ENCODE results near the gene TAS1R1.

TAS1R1 gene

DNA sequence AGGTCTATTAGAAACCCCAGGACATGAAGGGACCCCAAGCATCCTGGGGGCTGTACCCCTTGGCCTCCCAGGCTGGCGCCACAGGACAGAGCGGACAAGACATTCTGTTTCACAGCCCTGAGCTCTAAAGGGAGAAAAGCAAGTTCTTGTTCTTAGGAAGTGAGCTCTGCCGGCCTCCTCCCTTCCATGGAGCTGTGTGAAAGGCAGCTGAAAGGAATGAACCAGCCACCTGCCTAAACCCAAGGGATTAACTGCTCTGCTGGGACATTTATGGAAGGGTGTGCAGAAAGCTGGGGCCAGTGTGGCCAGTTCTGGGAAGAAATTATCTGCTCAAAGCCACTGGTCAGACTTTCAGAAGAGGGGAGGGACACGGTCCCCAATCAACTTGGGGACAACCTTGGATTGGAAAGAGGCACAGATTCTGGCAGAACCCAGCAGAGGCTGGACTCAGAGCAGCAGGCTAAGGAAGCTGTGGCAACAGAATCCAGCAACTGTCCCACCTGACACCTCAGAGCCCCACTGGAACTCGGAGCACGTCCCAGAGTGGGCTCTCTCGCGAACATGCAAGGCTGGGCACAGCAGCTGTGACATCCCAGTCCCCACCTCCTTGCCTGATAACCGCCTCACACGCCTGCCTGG, 45.4 kb downstream of the TAS1R1 start:
- Histone ChIP-seq H3K27ac (ENCODE audit: poor library complexity, severe bottlenecking) (peak overlapping the region; percentile 85), H3K4me3 (ENCODE audit: severe bottlenecking) (peak overlapping the region; percentile 52), H3K36me3 (ENCODE audit: low read depth) (peaks cover 43% of the 10 kb centered on the region), H3K9me3 (ENCODE audit: severe bottlenecking) (no peaks in the 10 kb centered on the region), H3K4me1 (ENCODE audit: insufficient read depth, poor library complexity, severe bottlenecking) (peaks cover 25% of the 10 kb centered on the region), H3K27me3 (ENCODE audit: insufficient read depth, poor library complexity, severe bottlenecking) (no peaks in the 10 kb centered on the region)
- ATAC-seq (ENCODE audit: low read depth) = no peak
- TF ChIP-seq, protein P1, sequence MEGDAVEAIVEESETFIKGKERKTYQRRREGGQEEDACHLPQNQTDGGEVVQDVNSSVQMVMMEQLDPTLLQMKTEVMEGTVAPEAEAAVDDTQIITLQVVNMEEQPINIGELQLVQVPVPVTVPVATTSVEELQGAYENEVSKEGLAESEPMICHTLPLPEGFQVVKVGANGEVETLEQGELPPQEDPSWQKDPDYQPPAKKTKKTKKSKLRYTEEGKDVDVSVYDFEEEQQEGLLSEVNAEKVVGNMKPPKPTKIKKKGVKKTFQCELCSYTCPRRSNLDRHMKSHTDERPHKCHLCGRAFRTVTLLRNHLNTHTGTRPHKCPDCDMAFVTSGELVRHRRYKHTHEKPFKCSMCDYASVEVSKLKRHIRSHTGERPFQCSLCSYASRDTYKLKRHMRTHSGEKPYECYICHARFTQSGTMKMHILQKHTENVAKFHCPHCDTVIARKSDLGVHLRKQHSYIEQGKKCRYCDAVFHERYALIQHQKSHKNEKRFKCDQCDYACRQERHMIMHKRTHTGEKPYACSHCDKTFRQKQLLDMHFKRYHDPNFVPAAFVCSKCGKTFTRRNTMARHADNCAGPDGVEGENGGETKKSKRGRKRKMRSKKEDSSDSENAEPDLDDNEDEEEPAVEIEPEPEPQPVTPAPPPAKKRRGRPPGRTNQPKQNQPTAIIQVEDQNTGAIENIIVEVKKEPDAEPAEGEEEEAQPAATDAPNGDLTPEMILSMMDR (IDR thresholded peaks at IDR 0.05; ENCODE audit: poor library complexity, severe bottlenecking) = no peak
- DNase-seq (ENCODE audit: low spot score) = no peak

DNA sequence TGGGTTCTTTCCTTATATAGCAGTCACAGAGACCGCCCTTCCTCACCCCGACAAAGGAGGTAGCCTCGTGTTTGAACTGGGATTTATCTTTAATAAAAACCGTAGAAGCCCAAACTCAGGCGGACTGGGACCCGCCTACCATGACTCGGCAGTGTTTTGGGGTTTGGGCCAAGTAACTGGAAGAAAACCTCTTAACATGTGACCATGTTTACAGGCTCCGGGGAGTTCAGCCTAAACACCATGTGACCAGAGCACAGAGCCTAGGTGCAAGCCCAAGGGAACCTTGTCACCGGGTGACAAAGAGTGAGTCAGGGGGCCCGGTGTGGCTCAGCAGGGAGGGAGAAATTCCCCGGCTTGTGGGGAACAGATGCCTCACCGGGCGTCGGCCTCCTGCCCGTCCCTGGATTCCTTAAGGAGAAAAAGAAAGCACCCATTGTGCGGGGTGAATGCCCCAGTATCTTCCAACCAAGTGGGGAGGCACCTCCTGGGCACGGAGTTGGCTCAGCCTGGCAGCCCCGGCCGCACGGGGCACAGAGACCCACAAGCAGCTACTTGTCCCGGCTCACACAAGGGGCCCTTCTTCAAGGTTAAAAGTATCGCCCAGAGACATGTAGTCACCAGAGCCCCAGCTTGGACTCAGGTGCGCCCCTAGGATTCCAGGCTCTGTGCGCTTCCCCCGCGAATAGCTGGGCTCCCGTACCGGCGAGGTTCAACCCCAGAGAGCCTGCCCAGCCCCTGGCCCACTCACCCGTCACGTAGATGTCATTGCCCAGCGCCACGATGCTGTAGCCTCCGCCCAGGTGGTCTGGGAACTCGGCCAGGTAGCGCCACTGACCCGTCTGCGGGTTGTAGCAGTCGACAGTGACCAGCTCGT, 46.2 kb downstream of the TAS1R1 start:
- Histone ChIP-seq H3K27ac (ENCODE audit: poor library complexity, severe bottlenecking) (peak overlapping the region; percentile 85), H3K4me1 (ENCODE audit: insufficient read depth, poor library complexity, severe bottlenecking) (peaks cover 25% of the 10 kb centered on the region), H3K27me3 (ENCODE audit: insufficient read depth, poor library complexity, severe bottlenecking) (no peaks in the 10 kb centered on the region), H3K4me3 (ENCODE audit: severe bottlenecking) (peak overlapping the region; percentile 52), H3K36me3 (ENCODE audit: low read depth) (peaks cover 35% of the 10 kb centered on the region), H3K9me3 (ENCODE audit: severe bottlenecking) (no peaks in the 10 kb centered on the region)
- ATAC-seq (ENCODE audit: low read depth) (peak; percentile 57), DNase-seq (ENCODE audit: low spot score) (peak; percentile 92)
- TF ChIP-seq, protein P1 (IDR thresholded peaks at IDR 0.05; ENCODE audit: poor library complexity, severe bottlenecking) = no peak

DNA sequence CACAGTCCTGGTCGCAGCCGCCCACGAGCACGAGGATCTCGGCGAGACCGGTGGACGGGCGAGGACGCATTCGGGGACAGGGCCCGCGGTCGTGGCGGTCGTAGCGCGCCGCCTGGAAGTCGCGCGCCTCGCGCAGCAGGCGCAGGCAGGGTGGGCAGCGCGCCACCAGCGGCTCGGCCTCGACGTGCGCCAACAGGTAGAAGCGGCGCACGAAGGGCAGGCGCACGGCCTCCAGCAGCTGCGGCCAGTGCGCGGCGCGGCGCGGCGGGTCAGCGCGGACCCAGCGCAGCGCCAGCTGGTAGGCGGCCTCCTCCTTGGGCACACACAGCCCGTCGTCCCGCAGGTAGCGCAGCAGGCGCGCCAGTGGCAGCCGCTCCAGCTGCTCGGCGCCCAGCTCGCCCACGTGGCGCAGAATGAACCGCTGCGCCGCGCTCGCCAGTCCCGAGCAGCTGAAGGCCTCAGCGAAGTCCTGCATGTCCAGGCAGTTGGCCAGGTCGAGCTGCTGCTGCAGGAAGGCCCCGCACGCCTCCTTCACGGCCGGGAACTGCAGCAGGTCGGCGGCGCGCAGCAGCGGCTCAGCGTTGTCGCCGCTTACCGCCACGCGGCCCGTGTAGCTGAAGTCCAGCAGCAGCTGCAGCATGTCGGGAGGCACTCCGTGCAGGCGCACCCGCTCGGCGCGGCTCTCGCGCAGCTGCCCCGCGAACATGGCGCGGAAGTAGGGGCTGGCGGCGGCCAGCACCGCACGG, 47.0 kb downstream of the TAS1R1 start:
- TF ChIP-seq, protein P1 (IDR thresholded peaks at IDR 0.05; ENCODE audit: poor library complexity, severe bottlenecking) = peak; percentile 17

DNA sequence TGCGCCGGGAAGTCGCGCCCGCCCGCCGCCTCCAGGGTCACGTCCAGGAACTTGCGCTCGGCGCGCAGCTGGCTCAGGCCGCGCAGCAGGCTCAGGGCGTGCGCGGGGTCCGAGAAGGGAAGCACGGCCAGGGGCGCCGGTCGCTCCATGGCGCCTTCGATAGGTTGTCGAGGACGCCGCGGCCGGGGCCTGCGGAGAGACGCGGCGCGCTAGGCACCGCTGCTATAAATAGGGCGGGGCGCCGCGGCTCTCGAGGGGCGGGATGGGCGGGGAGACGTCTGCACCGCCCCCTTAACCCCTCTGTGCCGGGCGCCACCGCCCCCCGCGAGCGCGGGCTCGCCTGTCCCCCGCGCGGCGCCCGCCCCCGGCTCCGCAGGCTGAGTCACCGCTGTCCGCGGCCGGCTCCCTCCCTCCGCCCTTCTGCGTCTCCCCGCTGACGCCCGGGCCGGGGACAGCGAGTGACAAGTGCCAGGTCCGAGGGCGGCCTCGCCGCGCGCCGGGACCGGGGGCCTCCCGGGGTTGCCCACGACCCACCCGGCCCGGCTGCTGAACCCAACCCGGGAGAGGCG, 47.6 kb downstream of the TAS1R1 start, which contains the start of gene KLHL21:
TSS of gene KLHL21 (minus strand) at position 201 of the 569 bp plus-strand sequence. CDS start at position 149, 52 bp downstream.
- ATAC-seq (ENCODE audit: low read depth) = peak; percentile 36
- H3K36me3 ChIP-seq (ENCODE audit: low read depth) = peaks cover 20% of the 10 kb centered on the region
- no peaks in the 10 kb centered on the region for H3K9me3 ChIP-seq (ENCODE audit: severe bottlenecking)
- H3K27ac ChIP-seq (ENCODE audit: poor library complexity, severe bottlenecking) = peak within 1 kb of the TSS; percentile 85
- peak; percentile 83 for DNase-seq (ENCODE audit: low spot score)
- H3K27me3 ChIP-seq (ENCODE audit: insufficient read depth, poor library complexity, severe bottlenecking) = no peaks in the 10 kb centered on the region
- peaks cover 25% of the 10 kb centered on the region for H3K4me1 ChIP-seq (ENCODE audit: insufficient read depth, poor library complexity, severe bottlenecking)
- TF ChIP-seq, protein P1 (IDR thresholded peaks at IDR 0.05; ENCODE audit: poor library complexity, severe bottlenecking) = no peak
- peak within 1 kb of the TSS; percentile 52 for H3K4me3 ChIP-seq (ENCODE audit: severe bottlenecking)

More for the DNA sequence above, 47.0 kb downstream of the TAS1R1 start:
- peaks cover 27% of the 10 kb centered on the region for H3K36me3 ChIP-seq (ENCODE audit: low read depth)
- no peaks in the 10 kb centered on the region for H3K9me3 ChIP-seq (ENCODE audit: severe bottlenecking)
- H3K4me3 ChIP-seq (ENCODE audit: severe bottlenecking) = peak overlapping the region; percentile 52
- H3K27ac ChIP-seq (ENCODE audit: poor library complexity, severe bottlenecking) = peak overlapping the region; percentile 85
- no peaks in the 10 kb centered on the region for H3K27me3 ChIP-seq (ENCODE audit: insufficient read depth, poor library complexity, severe bottlenecking)
- no peak for DNase-seq (ENCODE audit: low spot score)
- peaks cover 25% of the 10 kb centered on the region for H3K4me1 ChIP-seq (ENCODE audit: insufficient read depth, poor library complexity, severe bottlenecking)
- peak; percentile 22 for ATAC-seq (ENCODE audit: low read depth)

All from RWPE2 (cell line).